Spinal cord (tissue), 10 donors: ENCODE measurements around the gene CHN2. TPM values are rescaled to one million over a fixed set of nuclear protein-coding genes. Genes with fewer than 3 reads are reported as not detected.

Source experiments
- DNase-seq, 6 donors: peaks; one replicate each; pipeline versions ENCODE4 v3.0.0 to v3.0.0-alpha.2; 2013 to 2015; ENCODE audit warnings: low spot score in 6 of 6, low read depth in 4 of 6
- H3K27ac ChIP-seq: one replicate; pipeline ENCODE4 v1.5.1; 2013; ENCODE audit warnings: low read depth, low read length, control low read depth
- H3K27me3 ChIP-seq: one replicate; pipeline ENCODE4 v1.6.1; 2013; ENCODE audit warnings: low read length; ENCODE audit not compliant: control insufficient read depth, insufficient read depth
- H3K36me3 ChIP-seq: one replicate; pipeline ENCODE4 v1.6.1; 2013; ENCODE audit warnings: low read length; ENCODE audit not compliant: control insufficient read depth, insufficient read depth
- H3K4me1 ChIP-seq: one replicate; pipeline ENCODE4 v1.6.1; 2013; ENCODE audit warnings: low read length; ENCODE audit not compliant: control insufficient read depth, insufficient read depth
- H3K4me3 ChIP-seq: one replicate; pipeline ENCODE4 v1.5.1; 2013; ENCODE audit warnings: low read depth, low read length, control low read depth
- H3K9me3 ChIP-seq: one replicate; pipeline ENCODE4 v1.6.1; 2013; ENCODE audit warnings: low read length; ENCODE audit not compliant: control insufficient read depth, insufficient read depth
- WGBS: methylation state at CpG from one replicate; pipeline ENCODE4 v1.1.5; 2013; ENCODE audit warnings: missing lambda C conversion rate; ENCODE audit not compliant: insufficient coverage; 5-methylcytosine and 5-hydroxymethylcytosine counted together
- polyA plus RNA-seq, 2 donors: library from polyadenylated mRNA; unstranded; fragments of 120-200 nt; gene quantifications; one replicate each; pipeline ENCODE4 v1.2.1, GENCODE V29; 2013; ENCODE audit not compliant: insufficient read length in 2 of 2
- total RNA-seq, 2 donors: library from RNA; depleted of rRNA in 1 of 2; stranded (reverse); fragments of 120-200 nt in 1 of 2; fragments of >200 nt in 1 of 2; gene quantifications; one replicate each; pipeline versions ENCODE4 v1.2.3 to v1.2.4, GENCODE V29; 2013 to 2014
- donor health status: healthy.

Gene CHN2
- total and polyA plus RNA-seq, 4 donors, result 17.9 to 30.5 (median 21.4) TPM

DNA sequence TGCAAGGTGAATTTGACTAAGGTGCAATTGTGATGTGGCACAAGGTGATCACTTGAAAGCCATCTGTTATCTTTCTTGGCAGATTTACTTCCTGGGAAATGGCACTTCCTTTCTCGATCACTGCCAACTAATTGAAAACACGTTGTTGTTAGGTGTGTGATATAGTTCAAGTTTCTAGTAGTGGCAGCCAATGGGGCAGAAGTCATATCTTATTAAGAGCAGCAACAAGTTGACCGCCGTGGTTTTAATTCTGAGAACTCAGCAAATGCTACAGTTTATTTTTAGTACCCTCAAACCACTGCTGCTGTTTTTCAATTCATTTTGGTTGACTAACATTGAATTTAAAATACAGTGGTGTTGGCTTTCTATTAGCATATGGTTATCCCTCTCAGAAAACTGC is 1.6 kb downstream of the CHN2 start:
- H3K27me3 ChIP-seq, result peaks cover 38% of the 10 kb centered on the region
- H3K27ac ChIP-seq, result no peak overlapping the region
- no peaks in the 10 kb centered on the region for H3K36me3 ChIP-seq
- H3K4me1 ChIP-seq, result peaks cover 14% of the 10 kb centered on the region
- H3K4me3 ChIP-seq, result no peak overlapping the region
- WGBS, result no CpG with 5 or more reads among the region's 4 CpGs
- no peak for DNase-seq
- H3K9me3 ChIP-seq, result no peaks in the 10 kb centered on the region

DNA sequence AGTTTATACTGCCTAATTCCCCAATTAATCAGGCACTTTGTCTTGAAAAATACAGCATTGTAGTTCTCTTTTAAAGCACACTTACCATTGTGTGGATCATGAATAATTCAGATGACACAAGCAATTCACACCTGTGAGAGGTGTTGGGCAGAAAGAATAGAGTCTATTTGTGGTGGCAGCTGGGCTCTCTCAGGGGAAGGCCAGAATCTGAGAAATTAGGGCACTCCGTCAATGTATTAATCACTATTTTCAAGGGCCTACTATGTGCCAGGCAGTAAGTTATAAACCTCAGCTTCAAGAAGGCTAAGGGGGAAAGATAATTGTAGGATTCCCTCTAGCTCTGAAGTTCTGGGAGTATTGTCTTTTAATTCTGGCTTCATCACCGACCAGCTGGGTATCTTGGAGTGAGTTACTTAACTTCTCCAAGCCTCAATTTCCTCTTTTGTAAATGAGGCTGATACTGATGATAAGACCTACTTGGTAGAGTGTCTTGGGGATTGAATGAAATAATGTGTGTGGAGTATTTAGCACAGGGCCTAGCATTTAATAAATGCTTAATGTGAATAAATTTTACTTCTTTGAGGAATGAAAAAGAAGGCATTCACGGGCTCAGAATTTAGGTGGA is 2.5 kb downstream of the CHN2 start:
- H3K27me3 ChIP-seq, result peaks cover 33% of the 10 kb centered on the region
- no peak for DNase-seq
- H3K27ac ChIP-seq, result no peak overlapping the region
- peaks cover 14% of the 10 kb centered on the region for H3K4me1 ChIP-seq
- H3K9me3 ChIP-seq, result no peaks in the 10 kb centered on the region
- H3K4me3 ChIP-seq, result no peak overlapping the region
- no CpG with 5 or more reads among the region's 3 CpGs for WGBS
- no peaks in the 10 kb centered on the region for H3K36me3 ChIP-seq

DNA sequence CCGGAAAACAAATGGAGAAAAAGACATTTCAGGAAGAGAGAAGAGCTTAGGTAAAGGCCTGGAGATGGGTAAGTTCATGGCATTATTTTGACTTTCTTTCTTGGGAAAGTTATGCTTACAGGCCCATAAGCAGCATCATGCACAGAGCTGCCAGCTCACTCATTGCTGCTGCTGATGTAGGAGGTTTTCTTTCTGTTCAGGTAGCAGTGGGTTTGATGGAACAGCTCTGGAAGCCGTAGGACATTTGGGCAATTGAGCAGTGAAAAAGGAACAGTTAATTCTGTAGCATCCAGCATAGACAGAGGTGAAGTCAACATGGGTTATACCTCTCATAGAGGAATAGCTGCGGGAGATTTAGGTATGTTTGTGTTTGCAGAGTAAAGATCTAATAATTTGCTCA is 3.3 kb downstream of the CHN2 start:
- H3K36me3 ChIP-seq, result no peaks in the 10 kb centered on the region
- no peaks in the 10 kb centered on the region for H3K9me3 ChIP-seq
- H3K4me1 ChIP-seq, result peaks cover 14% of the 10 kb centered on the region
- 84% methylated on average over 3 of the region's 3 CpGs for WGBS
- H3K27ac ChIP-seq, result no peak overlapping the region
- peaks cover 30% of the 10 kb centered on the region for H3K27me3 ChIP-seq
- H3K4me3 ChIP-seq, result no peak overlapping the region
- DNase-seq, result peak in 1 of 6 donors; percentile 37

DNA sequence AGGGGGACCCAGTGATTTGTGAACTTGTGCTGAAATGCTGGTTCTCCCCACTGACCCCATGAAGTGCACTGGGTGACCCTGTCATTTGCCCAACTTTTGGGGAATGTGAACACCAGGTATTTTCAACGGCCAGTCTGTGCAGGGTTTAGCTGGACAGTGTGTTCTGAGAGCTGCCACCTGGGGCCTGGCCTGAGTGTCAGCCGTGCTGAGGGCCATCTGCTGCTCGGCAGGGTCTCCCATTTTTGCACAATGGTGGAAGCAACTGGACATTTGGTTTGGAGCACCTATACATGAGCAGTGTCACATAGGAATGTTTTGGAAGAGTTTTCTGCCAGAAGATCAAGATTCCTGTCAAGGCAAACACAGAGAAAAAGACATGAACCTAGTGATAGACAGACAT is 5.2 kb downstream of the CHN2 start:
- 60% methylated on average over 3 of the region's 3 CpGs for WGBS
- DNase-seq, result no peak
- no peaks in the 10 kb centered on the region for H3K9me3 ChIP-seq
- no peak overlapping the region for H3K4me3 ChIP-seq
- peaks cover 21% of the 10 kb centered on the region for H3K27me3 ChIP-seq
- H3K27ac ChIP-seq, result no peak overlapping the region
- H3K36me3 ChIP-seq, result no peaks in the 10 kb centered on the region
- peaks cover 7% of the 10 kb centered on the region for H3K4me1 ChIP-seq

DNA sequence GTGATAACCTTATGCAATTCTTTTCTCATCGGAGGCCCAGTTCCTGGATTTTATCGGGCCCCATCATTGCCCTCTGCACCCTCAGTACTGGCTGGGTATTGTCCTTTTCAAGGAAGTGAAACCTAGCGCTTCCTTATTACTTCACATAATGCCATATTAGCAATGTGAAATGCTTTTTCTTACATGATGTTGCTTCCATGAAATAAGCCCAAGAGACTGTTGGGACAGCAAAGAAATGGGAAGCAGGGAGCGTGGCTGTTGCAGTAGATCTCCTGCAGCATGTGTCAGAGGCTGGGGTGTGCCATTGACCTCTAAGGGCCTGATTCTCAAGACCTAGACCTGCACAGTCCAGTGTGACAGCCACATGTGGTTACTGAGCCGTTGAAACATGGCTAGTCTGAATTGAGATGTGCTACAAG is 8.1 kb downstream of the CHN2 start:
- Histone ChIP-seq H3K4me1 (no peaks in the 10 kb centered on the region), H3K27ac (no peak overlapping the region), H3K4me3 (no peak overlapping the region), H3K9me3 (no peaks in the 10 kb centered on the region), H3K27me3 (no peaks in the 10 kb centered on the region), H3K36me3 (no peaks in the 10 kb centered on the region)
- no peak for DNase-seq
- WGBS, result 75% methylated on average over 3 of the region's 5 CpGs

DNA sequence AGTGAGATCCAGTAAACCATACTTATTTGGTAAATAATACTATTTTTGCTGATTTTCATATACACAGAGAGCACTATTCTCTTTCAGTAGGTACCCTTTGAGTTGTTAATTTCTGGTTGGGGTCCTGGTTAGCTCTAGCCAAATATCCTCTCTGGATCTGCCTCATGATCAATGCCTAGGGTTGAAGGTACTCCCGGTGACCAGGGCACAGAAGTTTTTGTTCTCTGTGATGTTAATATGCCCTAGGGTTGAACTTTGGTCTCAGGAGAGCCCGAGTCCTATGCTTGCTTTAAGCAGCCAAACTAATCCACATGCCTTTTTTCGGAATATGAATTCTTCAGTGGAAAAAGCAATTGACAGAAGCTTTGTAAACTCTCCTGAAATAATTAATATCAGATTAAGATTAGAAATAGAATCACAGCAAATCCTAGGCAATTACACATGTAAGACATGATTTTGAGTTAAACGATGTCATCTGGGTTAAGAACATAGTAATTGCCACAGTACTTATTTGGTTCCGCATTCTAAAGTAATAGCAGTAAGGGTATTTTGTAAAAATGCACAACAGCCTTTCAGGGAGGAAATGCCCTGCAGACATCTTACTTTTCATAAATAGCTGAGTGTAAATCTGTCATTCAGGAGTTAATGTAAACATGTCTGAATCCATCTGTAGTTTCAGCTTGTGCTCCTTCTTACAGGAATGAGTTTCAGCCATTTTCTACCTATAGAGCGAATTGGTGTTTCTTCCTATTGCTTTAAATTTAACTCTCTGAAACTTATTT is 10.1 kb downstream of the CHN2 start:
- Histone ChIP-seq H3K4me3 (no peak overlapping the region), H3K27ac (no peak overlapping the region)
- WGBS, result no CpG with 5 or more reads among the region's 6 CpGs

DNA sequence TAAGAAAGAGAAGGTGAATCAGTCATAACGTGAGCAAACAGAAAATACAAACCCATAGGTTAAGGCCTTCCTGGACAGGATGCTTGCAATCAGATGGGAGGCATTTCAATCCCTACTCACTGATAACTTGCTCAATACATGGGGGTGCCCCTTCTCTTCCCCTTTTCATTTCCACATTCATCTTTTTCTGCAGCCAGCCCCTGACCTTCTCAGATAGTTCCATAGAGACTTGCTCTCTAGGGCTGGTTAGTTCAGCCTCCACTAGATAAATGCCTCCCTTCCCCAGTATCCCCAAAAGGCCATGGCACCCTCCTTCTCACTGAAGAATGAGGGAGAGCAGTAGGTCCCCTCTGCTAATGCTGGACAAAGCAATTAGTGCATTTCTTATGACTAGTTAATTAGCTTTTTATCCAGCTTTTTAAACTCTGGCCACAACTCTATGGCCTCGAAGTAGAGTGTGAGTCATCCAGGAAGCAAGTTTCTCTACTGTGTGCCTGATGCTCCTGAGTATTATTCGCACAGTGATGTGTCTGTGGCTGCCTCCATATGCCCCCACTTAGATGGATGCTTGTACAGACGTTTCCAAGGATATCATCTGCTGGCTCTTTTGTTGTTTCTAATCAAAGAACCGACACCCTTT is 12.7 kb downstream of the CHN2 start:
- DNase-seq, result no peak
- WGBS, result 100% methylated on average over 1 of the region's 5 CpGs
- H3K27me3 ChIP-seq, result no peaks in the 10 kb centered on the region
- no peak overlapping the region for H3K27ac ChIP-seq
- H3K36me3 ChIP-seq, result no peaks in the 10 kb centered on the region
- no peak overlapping the region for H3K4me3 ChIP-seq
- no peaks in the 10 kb centered on the region for H3K9me3 ChIP-seq
- no peaks in the 10 kb centered on the region for H3K4me1 ChIP-seq

More for the DNA sequence above, 10.1 kb downstream of the CHN2 start:
- H3K36me3 ChIP-seq, result no peaks in the 10 kb centered on the region
- no peaks in the 10 kb centered on the region for H3K27me3 ChIP-seq
- no peaks in the 10 kb centered on the region for H3K4me1 ChIP-seq
- no peak for DNase-seq
- no peaks in the 10 kb centered on the region for H3K9me3 ChIP-seq

DNA sequence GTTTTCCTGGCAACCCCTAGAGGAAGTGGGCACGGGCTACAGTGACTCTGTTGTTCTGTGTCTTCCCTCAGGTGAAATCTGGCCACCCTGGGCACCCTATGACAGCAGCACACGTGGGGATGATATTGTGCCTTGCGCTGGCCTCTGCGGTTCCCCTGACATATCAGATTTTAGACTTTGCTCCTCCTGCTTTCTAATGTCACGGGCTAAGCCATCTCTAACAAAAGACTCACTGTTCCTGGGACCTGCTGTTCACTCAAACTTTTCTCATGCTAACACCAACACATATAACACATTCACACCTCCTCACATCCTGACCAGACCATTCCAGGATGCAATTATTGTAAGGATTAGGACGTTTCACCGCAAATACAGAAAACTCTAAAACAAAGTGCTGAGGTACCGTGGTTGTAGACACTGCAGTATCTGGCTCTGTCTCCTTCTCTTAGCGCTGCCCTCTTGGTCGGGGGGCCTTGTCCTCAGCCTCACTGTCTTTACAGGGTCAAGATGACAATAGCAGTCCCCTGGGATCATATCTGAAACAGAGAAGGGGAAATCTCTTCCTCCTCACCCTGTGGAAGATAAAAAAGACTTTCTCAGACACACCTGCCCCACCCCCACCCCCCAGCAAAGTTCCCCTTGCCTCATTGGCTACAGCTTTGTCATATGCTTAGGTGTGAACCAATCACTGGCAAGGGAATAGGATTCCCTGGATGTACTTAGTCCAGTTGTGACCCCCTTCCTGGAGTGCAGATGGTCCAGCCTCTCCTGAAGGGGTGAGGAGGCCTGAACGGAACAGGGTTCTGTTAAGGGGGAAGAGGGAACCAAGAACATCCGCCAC is 14.1 kb downstream of the CHN2 start:
- Histone ChIP-seq H3K4me3 (no peak overlapping the region), H3K27me3 (no peaks in the 10 kb centered on the region), H3K36me3 (no peaks in the 10 kb centered on the region), H3K27ac (no peak overlapping the region), H3K9me3 (no peaks in the 10 kb centered on the region), H3K4me1 (no peaks in the 10 kb centered on the region)
- 79% methylated on average over 9 of the region's 12 CpGs for WGBS
- no peak for DNase-seq

DNA sequence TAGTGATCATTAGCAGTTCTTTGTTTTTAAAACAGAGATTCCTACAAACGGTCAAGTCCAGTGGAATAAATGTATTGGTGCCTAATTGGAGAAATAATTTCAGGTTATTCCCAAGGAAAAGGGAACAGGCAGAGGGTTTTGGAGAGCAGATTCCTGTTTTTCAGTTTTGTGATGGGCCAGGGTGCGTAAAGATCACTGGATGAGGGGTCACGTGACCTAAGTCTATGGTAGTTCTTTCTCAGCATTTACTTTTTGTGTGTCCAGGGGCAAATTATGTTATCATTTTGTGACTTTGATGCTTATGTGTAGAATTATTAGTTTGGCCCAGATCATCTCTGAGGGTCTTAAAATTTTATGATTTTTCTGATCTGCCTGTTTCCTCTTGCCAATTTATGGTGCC is 15.2 kb downstream of the CHN2 start:
- H3K36me3 ChIP-seq, result no peaks in the 10 kb centered on the region
- no peaks in the 10 kb centered on the region for H3K4me1 ChIP-seq
- H3K27me3 ChIP-seq, result no peaks in the 10 kb centered on the region
- no peak for DNase-seq
- 90% methylated on average over 3 of the region's 3 CpGs for WGBS
- no peak overlapping the region for H3K27ac ChIP-seq
- H3K9me3 ChIP-seq, result no peaks in the 10 kb centered on the region
- H3K4me3 ChIP-seq, result no peak overlapping the region
